Trophoblast cell (in vitro differentiated cells and primary cell): Measurements from ENCODE around the gene CALR.

Source experiments
- DNase-seq, 2 donors: peaks; one replicate each; pipeline ENCODE4 v3.0.0-alpha.2; 2016
- H2AFZ ChIP-seq: 2 replicates; pipeline ENCODE4 v1.6.1; 2013; ENCODE audit warnings: low read length, moderate library complexity, mild to moderate bottlenecking; ENCODE audit not compliant: insufficient read depth, poor library complexity
- H2AK5ac ChIP-seq: 2 replicates; pipeline ENCODE4 v1.6.1; 2013; ENCODE audit warnings: mild to moderate bottlenecking, low read length
- H2BK120ac ChIP-seq: 2 replicates; pipeline ENCODE4 v1.6.1; 2013; ENCODE audit warnings: low read length, mild to moderate bottlenecking, moderate library complexity; ENCODE audit not compliant: insufficient read depth, poor library complexity
- H2BK12ac ChIP-seq: 2 replicates; pipeline ENCODE4 v1.6.1; 2013; ENCODE audit warnings: mild to moderate bottlenecking, low read length, moderate library complexity
- H2BK5ac ChIP-seq: 2 replicates; pipeline ENCODE4 v1.6.1; 2013; ENCODE audit warnings: low read length, low read depth, moderate library complexity, mild to moderate bottlenecking; ENCODE audit not compliant: poor library complexity
- H3K14ac ChIP-seq: 2 replicates; pipeline ENCODE4 v1.6.1; 2013; ENCODE audit warnings: mild to moderate bottlenecking, low read length
- H3K18ac ChIP-seq: 2 replicates; pipeline ENCODE4 v1.6.1; 2013; ENCODE audit warnings: mild to moderate bottlenecking, low read length
- H3K23ac ChIP-seq: 2 replicates; pipeline ENCODE4 v1.6.1; 2013; ENCODE audit warnings: low read length
- H3K27ac ChIP-seq: 2 replicates; pipeline ENCODE4 v1.5.1; 2013; ENCODE audit warnings: low read depth, mild to moderate bottlenecking, inconsistent platforms, low read length, moderate library complexity
- H3K27me3 ChIP-seq: 2 replicates; pipeline ENCODE4 v1.6.1; 2013; ENCODE audit warnings: inconsistent platforms, mild to moderate bottlenecking, low read length, moderate library complexity; ENCODE audit not compliant: insufficient read depth
- H3K36me3 ChIP-seq, 2 experiments: 1 replicate in 1 of 2; 2 replicates in 1 of 2; pipeline ENCODE4 v1.6.1; 2013; ENCODE audit warnings: low read length in 2 of 2, mild to moderate bottlenecking in 2 of 2, moderate library complexity in 1 of 2; ENCODE audit not compliant: insufficient read depth in 2 of 2, control insufficient read depth in 1 of 2
- H3K4ac ChIP-seq: 2 replicates; pipeline ENCODE4 v1.6.1; 2013; ENCODE audit warnings: low read depth, mild to moderate bottlenecking, low read length, moderate library complexity
- H3K4me1 ChIP-seq, 2 experiments: 1 replicate in 1 of 2; 2 replicates in 1 of 2; pipeline ENCODE4 v1.6.1; 2013; ENCODE audit warnings: low read length in 2 of 2, mild to moderate bottlenecking in 2 of 2, moderate library complexity in 1 of 2; ENCODE audit not compliant: insufficient read depth in 2 of 2, control insufficient read depth in 1 of 2
- H3K4me2 ChIP-seq: 2 replicates; pipeline ENCODE4 v1.6.1; 2013; ENCODE audit warnings: inconsistent platforms, mild to moderate bottlenecking, low read length, moderate library complexity
- H3K4me3 ChIP-seq: 2 replicates; pipeline ENCODE4 v1.5.1; 2013; ENCODE audit warnings: mild to moderate bottlenecking, low read depth, low read length, inconsistent platforms
- H3K79me1 ChIP-seq: one replicate; pipeline ENCODE4 v1.6.1; 2013; ENCODE audit warnings: low read length
- H3K79me2 ChIP-seq: 2 replicates; pipeline ENCODE4 v1.6.1; 2013; ENCODE audit warnings: low read length, mild to moderate bottlenecking; ENCODE audit not compliant: control insufficient read depth, insufficient read depth, poor library complexity
- H3K9ac ChIP-seq: 2 replicates; pipeline ENCODE4 v1.6.1; 2013; ENCODE audit warnings: mild to moderate bottlenecking, low read length
- H3K9me3 ChIP-seq: 2 replicates; pipeline ENCODE4 v1.6.1; 2013; ENCODE audit warnings: low read depth, mild to moderate bottlenecking, control low read depth, inconsistent platforms, low read length; ENCODE audit not compliant: insufficient read depth
- H4K12ac ChIP-seq: 2 replicates; pipeline ENCODE4 v1.6.1; 2013; ENCODE audit warnings: low read depth, mild to moderate bottlenecking, low read length, moderate library complexity
- H4K8ac ChIP-seq: 2 replicates; pipeline ENCODE4 v1.6.1; 2013; ENCODE audit warnings: low read depth, mild to moderate bottlenecking, low read length, moderate library complexity
- H4K91ac ChIP-seq: one replicate; pipeline ENCODE4 v1.6.1; 2013; ENCODE audit warnings: low read depth, mild to moderate bottlenecking, low read length, moderate library complexity
- WGBS: extraction: QIAGEN DNeasy Blood & Tissue Kit; methylation state at CpG from one replicate; pipeline ENCODE4 v1.1.7; 2013; ENCODE audit warnings: missing lambda C conversion rate; ENCODE audit not compliant: insufficient read length, insufficient coverage; ENCODE audit errors: extremely low coverage; 5-methylcytosine and 5-hydroxymethylcytosine counted together

Gene CALR

DNA sequence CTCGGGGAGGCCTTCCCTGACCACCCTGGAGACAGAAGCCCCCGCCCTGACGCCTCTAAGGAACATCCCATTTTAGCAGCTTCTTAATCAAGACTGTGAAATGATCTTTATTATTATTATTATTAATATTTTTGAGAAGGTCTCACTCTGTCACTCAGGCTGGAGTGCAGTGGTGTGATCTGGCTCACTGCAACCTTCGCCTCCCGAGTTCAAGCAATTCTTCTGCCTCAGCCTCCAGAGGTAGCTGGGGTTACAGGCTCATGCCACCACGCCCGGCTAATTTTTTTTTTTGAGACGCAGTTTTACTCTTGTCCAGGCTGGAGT lies 27.4 kb downstream of the CALR start:
- Histone ChIP-seq H3K36me3 (no peaks in the 10 kb centered on the region), H2BK5ac (no peak overlapping the region)

GRCh38 chr19:12967907-12968306 lies 29.5 kb downstream of the CALR start:
- no peak overlapping the region for H3K9ac ChIP-seq
- WGBS, result no CpG with 5 or more reads among the region's 5 CpGs
- H4K91ac ChIP-seq, result no peak overlapping the region
- H2AK5ac ChIP-seq, result no peak overlapping the region
- H3K4me3 ChIP-seq, result no peak overlapping the region
- H3K27me3 ChIP-seq, result no peaks in the 10 kb centered on the region
- no peak overlapping the region for H2BK12ac ChIP-seq
- no peaks in the 10 kb centered on the region for H3K79me2 ChIP-seq
- H3K4me2 ChIP-seq, result no peak overlapping the region
- H3K23ac ChIP-seq, result no peak overlapping the region
- no peak overlapping the region for H3K27ac ChIP-seq
- H3K9me3 ChIP-seq, result no peaks in the 10 kb centered on the region
- no peaks in the 10 kb centered on the region for H3K36me3 ChIP-seq
- H3K79me1 ChIP-seq, result peaks cover 6% of the 10 kb centered on the region
- H4K12ac ChIP-seq, result no peak overlapping the region
- H2BK120ac ChIP-seq, result no peak overlapping the region
- no peak overlapping the region for H2AFZ ChIP-seq
- H3K14ac ChIP-seq, result no peak overlapping the region
- no peak overlapping the region for H3K18ac ChIP-seq
- H2BK5ac ChIP-seq, result no peak overlapping the region
- no peak overlapping the region for H3K4ac ChIP-seq
- H4K8ac ChIP-seq, result no peak overlapping the region
- H3K4me1 ChIP-seq, result peaks cover 3 to 4% of the 10 kb centered on the region in 2 experiments
- DNase-seq, result no peak

More for the DNA sequence above, 27.4 kb downstream of the CALR start:
- H2AFZ ChIP-seq, result peak overlapping the region; percentile 99
- no peak overlapping the region for H2BK12ac ChIP-seq
- H3K4me1 ChIP-seq, result peaks cover 3 to 4% of the 10 kb centered on the region in 2 experiments
- no peak for DNase-seq
- peak overlapping the region; percentile 77 for H4K8ac ChIP-seq
- peak overlapping the region; percentile 68 for H3K18ac ChIP-seq
- no peaks in the 10 kb centered on the region for H3K9me3 ChIP-seq
- no peak overlapping the region for H3K27ac ChIP-seq
- WGBS, result no CpG with 5 or more reads among the region's 8 CpGs
- H4K91ac ChIP-seq, result peak overlapping the region; percentile 71
- H2AK5ac ChIP-seq, result no peak overlapping the region
- H3K14ac ChIP-seq, result no peak overlapping the region
- H3K23ac ChIP-seq, result no peak overlapping the region
- H3K4ac ChIP-seq, result no peak overlapping the region
- no peaks in the 10 kb centered on the region for H3K27me3 ChIP-seq
- H3K79me1 ChIP-seq, result peaks cover 6% of the 10 kb centered on the region
- peak overlapping the region; percentile 56 for H3K4me2 ChIP-seq
- H3K79me2 ChIP-seq, result no peaks in the 10 kb centered on the region
- H3K9ac ChIP-seq, result no peak overlapping the region
- H2BK120ac ChIP-seq, result no peak overlapping the region
- H3K4me3 ChIP-seq, result no peak overlapping the region
- no peak overlapping the region for H4K12ac ChIP-seq

DNA sequence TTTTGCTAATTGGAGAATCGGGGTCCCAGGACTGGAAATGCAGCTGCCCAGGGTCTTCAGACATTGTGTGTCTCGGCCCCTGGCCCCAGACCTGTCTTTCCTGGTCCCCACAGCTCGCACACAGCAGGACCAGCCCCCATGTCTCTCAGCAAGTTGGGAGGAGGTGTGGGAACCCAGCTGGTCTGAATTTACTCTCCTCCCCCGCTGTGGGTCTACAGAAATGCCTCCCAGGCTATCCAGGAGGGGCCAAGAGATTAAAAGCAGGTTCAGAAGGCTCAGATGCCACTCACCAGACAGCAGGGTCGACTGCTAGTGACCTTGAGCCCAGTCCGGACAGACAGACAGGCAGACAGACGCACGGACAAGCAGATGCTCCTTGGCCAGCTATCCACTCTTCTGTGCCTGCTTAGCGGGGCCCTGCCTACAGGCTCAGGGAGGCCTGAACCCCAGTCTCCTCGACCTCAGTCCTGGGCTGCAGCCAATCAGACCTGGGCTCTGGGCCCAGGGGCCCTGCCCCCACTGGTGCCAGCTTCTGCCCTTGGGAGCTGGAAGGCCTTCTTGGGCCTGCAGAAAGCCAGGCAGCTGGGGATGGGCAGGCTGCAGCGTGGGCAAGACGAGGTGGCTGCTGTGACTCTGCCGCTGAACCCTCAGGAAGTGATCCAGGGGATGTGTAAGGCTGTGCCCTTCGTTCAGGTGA lies 31.0 kb downstream of the CALR start, which contains the start of gene DAND5:
Gene DAND5, plus strand, starts transcription at position 285 of the 697 bp plus-strand sequence. Its CDS starts 85 bp downstream, at position 370.
- Histone ChIP-seq H3K9me3 (no peaks in the 10 kb centered on the region), H3K79me2 (no peaks in the 10 kb centered on the region), H3K27me3 (peaks cover 2% of the 10 kb centered on the region), H3K4me1 (peaks cover 3 to 4% of the 10 kb centered on the region in 2 experiments), H2BK5ac (no peak within 1 kb of the TSS), H3K23ac (no peak within 1 kb of the TSS), H4K12ac (no peak within 1 kb of the TSS), H3K9ac (no peak within 1 kb of the TSS), H2AK5ac (no peak within 1 kb of the TSS), H3K18ac (no peak within 1 kb of the TSS), H3K27ac (no peak within 1 kb of the TSS), H3K4me3 (no peak within 1 kb of the TSS), H4K91ac (no peak within 1 kb of the TSS), H4K8ac (no peak within 1 kb of the TSS), H3K4ac (no peak within 1 kb of the TSS), H3K36me3 (no peaks in the 10 kb centered on the region), H2AFZ (no peak within 1 kb of the TSS), H3K79me1 (peaks cover 6% of the 10 kb centered on the region), H3K14ac (no peak within 1 kb of the TSS), H2BK120ac (no peak within 1 kb of the TSS), H2BK12ac (no peak within 1 kb of the TSS), H3K4me2 (no peak within 1 kb of the TSS)
- no CpG with 5 or more reads among the region's 14 CpGs for WGBS
- no peak for DNase-seq

DNA sequence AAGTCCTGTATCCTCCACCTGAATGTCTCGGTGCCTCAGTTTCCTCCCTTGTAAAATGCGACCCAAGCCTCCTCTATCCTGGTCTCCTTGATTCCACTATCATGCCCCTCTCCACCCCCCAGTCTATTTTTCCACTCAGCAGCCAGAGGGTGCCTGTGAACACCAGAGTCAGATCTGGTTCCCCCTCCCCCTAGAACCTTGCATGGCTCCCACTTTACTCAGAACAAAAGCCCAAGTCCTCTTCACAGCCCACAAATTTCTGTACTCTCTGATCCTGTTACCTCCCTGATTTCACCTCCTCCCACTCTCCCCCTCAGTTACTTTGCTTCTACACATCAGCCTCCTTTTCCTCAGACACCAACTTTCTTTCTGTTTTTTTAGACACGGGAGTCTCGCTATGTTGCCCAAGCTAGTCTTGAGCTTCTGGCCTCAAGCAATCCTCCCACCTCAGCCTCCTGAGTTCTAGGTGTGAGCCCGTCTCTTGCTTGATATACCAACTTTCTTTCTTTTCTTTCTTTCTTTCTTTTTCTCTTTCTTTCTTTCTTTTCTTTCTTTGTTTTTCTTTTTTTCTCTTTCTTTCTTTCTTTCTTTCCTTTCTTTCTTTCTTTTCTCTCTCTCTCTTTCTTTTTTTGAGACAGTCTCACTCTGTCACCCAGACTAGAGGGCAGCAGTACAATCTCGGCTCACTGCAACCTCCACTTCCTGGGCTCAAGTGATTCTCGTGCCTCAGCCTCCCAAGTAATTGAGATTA lies 31.8 kb downstream of the CALR start:
- H3K4ac ChIP-seq, result no peak overlapping the region
- H3K79me1 ChIP-seq, result peaks cover 3% of the 10 kb centered on the region
- H2AFZ ChIP-seq, result no peak overlapping the region
- WGBS, result no CpG with 5 or more reads among the region's 7 CpGs
- no peak overlapping the region for H3K4me3 ChIP-seq
- DNase-seq, result no peak
- no peak overlapping the region for H4K8ac ChIP-seq
- peaks cover under 1% of the 10 kb centered on the region in 2 experiments for H3K4me1 ChIP-seq
- H3K4me2 ChIP-seq, result no peak overlapping the region
- H3K36me3 ChIP-seq, result no peaks in the 10 kb centered on the region
- H3K27me3 ChIP-seq, result peaks cover 2% of the 10 kb centered on the region
- no peaks in the 10 kb centered on the region for H3K79me2 ChIP-seq
- H3K9me3 ChIP-seq, result no peaks in the 10 kb centered on the region
- no peak overlapping the region for H3K23ac ChIP-seq
- no peak overlapping the region for H2BK5ac ChIP-seq
- no peak overlapping the region for H4K12ac ChIP-seq
- no peak overlapping the region for H3K18ac ChIP-seq
- H4K91ac ChIP-seq, result no peak overlapping the region
- H3K27ac ChIP-seq, result no peak overlapping the region
- no peak overlapping the region for H2BK12ac ChIP-seq
- no peak overlapping the region for H2AK5ac ChIP-seq
- no peak overlapping the region for H2BK120ac ChIP-seq
- no peak overlapping the region for H3K9ac ChIP-seq
- no peak overlapping the region for H3K14ac ChIP-seq
